ENCODE data around the gene TRIM29.

The TRIM29 gene

DNA sequence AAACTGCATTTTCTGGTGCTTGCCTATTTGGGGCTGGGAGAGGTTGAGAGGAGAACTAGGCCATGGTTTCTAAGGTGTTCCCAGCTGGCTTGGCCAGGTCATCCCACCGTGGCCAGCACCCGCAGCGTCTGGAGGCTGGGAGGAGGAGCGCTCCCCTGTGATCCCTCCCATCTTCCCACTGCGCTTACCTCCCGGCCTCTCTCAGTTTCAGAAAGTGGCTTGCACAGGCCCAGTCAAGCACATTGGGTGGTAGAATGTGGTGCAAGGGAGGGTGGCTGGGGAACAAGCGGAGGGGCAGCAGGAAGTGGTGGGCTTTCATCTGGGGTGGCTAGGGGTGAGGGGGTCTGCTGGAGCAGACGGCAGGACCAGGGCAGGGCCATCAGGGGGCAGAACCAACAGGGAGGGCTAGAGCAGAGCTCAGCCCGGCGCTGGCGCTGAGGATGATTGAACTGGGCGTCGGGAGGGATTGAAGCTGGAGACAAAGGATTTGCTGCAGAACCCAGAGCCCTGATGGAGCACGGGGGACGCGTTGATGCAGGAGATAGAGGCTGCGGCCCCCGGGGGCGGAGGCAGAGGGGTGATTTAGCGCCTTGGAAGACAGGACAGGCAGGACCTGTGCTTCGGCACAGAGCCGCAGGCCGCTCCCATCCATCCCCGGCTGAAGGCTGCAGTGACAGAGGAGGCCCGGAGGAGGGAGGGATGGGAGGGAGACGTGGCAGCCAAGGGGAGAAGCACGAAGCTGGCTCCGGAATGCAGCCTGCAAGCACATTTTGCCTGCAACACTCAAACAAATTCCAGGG is 76.0 kb downstream of the TRIM29 start:
- no peak for DNase-seq (ENCODE audit: low read depth)

All from stimulated activated CD8-positive, alpha-beta memory T cell treated with anti-CD3 and anti-CD28 coated beads, Interleukin-7, amount 100 ng/mL, for 24 hours (primary cell).